GM11168 (cell line): ENCODE data around the gene HRH2.
"Not testable (repeated sequence)": the region's sequence is repeated elsewhere in the genome, so short reads cannot be mapped to it uniquely, and the experiment has no call there.

Experiments used
- in situ Hi-C: fragments of 300-500 bp; cut with MboI; formaldehyde crosslinking; loops from one replicate; pipeline ENCODE4 v1.12.0; 2022; ENCODE audit warnings: low sequenced_read_pairs; ENCODE audit not compliant: unreplicated experiment

HRH2 gene, protein sequence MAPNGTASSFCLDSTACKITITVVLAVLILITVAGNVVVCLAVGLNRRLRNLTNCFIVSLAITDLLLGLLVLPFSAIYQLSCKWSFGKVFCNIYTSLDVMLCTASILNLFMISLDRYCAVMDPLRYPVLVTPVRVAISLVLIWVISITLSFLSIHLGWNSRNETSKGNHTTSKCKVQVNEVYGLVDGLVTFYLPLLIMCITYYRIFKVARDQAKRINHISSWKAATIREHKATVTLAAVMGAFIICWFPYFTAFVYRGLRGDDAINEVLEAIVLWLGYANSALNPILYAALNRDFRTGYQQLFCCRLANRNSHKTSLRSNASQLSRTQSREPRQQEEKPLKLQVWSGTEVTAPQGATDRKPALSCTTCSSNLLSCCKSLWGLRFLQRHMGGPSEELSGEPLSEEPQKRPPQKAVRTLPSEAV

DNA sequence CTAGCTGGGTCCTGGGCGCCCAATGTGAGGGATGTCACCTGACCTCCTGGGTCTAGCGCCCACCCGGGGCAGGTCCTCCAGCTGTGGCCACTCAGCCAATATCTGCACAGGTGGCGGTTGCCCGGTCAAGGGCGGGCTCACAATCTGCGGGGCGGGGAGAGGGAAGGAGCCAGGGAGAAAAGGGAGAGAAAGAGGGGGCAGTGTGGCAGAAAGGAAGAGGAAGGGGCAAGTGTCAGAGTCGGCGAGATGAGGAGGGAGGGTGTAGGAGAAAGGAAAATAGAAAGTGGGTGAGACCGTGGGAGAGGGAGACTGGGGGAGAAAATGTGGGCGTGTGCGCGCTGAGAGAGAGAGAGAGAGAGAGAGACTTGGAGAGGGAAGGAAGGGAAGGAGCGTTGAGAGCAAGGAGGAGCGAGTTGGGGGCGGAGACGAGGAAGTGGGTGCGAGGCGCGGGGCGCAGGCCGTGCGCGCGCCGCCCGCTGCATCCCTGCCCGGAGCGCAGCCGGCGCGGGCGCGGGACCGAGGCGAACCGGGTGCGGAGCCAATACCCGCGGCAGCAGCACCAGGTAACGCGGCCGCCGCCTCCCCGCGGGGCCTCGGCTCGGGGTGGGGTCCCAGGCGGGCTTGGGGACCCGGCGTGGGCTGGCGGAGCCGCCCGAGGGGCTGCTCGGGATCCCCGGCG is at the start of gene HRH2:
Gene HRH2, plus strand, starts transcription at position 479 of the 679 bp plus-strand sequence. CDS start 25,163 bp downstream, outside the sequence.
- in situ Hi-C loops, result no loop called here

DNA sequence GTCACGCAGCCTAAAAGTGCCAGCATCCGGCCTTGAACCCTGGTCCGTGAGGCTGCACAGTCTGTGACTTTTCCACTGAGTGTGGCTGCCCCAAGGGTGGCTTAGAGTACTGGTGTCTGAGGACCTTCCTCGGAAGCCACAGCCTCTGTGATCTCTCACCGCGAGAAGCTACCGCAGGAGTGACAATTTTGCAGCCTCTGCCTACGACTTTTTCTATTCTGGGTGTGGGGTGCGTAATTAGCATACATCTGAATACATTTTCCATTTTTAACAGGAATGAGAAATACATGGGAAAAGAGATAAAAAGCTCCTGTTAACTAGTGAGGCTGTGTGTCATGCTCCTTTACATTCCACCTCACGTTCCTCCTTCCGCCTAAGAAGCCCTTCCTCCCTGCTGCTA is 48.3 kb upstream of the HRH2 start:
- in situ Hi-C loops, result no loop called here

DNA sequence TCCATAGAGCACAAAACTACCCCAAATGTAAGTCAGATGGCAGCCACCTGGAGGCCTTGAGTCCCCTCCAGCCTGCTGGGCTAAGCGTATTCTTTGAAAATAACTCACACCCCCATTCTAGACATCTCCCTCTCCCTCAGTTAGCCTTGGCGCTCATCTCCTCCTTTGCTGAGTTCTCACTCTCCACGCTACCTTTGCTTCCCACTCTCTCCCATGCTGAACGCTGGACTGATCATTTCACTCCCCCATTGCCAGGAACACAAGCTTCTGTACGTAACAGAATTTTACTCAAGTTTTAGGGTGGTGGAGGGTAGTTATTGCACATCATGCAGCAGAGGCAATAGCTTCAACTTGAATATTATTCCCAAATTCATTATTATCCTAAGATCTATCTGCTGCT is 47.5 kb upstream of the HRH2 start:
- in situ Hi-C loops, result no loop called here

DNA sequence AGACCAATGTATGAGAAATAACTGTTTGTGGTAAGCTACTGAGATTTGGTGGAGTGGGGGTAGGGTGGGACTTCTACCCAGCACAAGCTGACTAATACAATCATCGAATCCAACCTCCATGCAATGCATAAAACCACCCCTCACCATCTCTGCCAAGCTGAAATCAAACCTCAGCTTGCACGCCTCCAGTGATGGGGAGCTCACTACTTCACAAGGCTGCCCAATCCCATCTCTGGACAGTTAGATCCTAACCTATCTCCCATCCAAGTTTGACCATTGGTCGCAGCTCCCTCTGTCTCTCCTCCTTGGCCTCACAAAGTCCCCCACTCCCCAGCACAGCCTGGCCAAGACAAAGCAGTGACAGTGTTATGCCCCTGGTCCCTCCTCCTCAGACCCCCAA is 47.0 kb upstream of the HRH2 start:
- in situ Hi-C loops, result no loop called here

DNA sequence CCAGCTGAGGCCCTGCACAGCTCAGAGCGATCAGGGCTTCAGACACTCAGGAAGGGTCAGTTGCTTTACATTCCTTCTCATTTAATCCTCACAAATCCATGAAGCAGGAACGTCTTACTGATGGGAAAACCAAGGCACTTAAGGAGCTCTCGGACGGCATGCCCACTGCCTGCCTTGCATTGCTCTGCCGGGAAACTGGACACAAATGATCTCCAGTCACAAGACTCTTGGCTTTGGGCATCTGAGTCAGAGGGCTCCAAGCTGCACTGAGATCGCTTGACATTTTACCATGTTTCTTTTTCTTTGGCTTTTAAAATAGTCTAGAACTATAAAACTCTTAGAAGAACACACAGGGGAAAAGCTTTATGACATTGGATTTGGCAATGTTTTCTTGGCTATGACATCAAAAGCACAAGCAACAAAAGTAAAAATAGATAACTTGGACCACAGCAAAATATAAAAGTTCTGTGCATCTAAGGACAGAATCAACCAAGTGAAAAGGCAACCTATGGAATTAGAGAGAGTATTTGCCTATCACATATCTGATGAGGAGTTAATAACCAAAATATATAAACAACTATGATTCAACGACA is 43.6 kb upstream of the HRH2 start:
- in situ Hi-C loops, result no loop called here

DNA sequence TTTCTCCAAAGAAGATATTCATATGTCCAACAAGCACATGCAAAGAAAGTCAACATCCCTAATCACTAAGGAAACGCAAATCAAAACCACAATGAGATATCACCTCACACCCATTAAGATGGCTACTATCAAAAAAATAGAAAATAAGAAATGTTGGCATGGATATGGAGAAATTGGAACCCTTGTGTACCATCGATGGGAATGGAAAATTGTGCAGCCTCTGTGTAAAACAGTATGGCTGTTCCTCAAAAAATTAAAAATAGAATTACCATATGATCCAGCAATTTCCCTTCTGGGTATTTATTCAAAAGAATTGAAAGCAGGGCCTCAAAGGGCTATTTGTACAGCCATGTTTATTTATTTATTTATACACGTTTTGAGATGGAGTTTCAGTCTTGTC is 43.0 kb upstream of the HRH2 start:
- in situ Hi-C loops, result no loop called here

DNA sequence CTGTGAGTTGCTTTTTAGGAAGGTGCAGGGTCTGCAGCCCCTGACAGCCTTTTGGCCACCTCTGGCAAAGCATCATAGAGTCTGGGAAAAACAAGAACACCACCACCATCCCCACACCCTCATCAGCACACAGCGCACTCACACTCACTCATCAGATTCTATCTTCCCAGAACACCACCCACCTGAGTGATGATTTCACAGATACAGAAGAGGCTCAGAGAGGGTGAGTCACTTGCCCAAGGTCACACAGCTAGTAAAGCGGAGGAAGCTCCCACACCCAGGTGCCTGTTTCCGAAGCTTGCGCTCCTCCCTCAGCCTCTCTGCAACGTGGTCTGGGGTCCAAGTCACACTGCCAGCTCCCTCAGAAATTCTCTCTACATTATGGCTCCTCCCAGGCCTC is 41.8 kb upstream of the HRH2 start:
- in situ Hi-C loops, result no loop called here

DNA sequence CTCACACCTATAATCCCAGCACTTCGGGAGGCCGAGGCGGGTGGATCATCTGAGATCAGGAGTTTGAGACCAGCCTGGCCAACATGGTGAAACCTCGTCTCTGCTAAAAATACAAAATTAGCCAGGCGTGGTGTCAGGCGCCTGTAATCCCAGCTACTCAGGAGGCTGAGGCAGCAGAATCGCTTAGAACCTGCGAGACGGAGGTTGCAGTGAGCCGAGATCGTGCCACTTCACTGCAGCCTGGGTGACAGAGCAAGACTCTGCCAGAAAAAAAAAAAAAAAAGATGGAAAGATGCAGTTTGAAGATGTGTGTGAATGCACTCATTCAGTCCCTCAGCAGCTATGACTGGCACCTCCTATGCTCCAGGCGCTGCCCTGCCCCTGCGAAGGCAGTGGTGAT is 41.3 kb upstream of the HRH2 start:
- in situ Hi-C loops, result not testable (repeated sequence)

DNA sequence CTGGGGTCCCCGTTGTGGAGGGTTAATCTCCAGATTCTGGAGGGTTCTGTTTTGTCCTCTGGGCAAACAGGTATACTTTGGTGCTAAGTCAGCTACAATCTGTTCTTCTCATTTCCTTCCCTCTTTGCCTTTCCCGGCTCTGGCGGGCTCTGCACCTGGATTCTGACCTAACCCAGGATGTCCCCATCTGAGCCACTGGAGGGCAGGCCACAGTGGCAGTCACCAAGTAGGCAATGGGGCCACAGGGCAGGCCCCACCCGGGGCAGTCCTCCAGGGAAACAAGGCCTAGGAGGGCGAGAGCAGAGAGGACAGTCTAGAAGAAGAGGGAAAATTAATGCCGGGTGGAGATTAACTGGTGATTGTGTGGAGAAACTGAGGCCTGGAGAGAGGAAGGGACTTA is 40.4 kb upstream of the HRH2 start:
- in situ Hi-C loops, result no loop called here

DNA sequence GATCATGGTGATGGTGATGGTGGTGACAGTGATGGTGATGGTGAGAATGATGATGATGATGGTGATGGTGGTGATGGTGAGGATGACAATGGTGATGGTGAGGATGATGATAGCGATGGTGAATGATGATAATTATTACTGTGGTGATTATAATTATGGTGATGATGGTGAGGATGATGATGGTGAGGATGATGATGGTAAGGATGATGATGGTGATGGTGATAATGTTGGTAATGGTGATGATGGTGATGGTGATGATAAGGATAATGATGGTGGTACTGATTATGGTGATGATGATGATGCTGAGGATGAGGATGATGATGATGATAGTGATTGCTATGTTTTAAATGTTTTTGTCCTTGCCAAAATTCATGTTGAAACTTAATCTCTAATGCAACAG is 37.3 kb upstream of the HRH2 start:
- in situ Hi-C loops, result no loop called here

DNA sequence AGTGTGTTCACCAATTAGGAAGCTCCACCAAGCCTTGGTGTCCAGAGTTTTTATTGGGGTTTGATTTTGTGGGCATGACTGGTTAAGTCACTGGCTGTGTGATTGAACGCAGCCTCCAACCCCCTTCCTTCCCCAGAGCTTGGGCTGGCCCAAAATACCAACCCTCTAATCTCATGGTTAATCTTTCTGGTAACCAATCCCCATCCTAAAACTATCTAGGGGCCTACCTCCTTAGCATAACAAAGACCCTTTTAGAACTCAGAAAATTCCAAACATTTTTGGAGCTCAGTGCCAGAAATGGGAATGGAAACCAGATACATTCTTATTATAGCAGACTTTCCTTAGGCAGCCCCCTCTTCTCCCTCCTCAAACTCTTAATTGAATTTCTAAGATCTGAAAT is 35.9 kb upstream of the HRH2 start:
- in situ Hi-C loops, result no loop called here

DNA sequence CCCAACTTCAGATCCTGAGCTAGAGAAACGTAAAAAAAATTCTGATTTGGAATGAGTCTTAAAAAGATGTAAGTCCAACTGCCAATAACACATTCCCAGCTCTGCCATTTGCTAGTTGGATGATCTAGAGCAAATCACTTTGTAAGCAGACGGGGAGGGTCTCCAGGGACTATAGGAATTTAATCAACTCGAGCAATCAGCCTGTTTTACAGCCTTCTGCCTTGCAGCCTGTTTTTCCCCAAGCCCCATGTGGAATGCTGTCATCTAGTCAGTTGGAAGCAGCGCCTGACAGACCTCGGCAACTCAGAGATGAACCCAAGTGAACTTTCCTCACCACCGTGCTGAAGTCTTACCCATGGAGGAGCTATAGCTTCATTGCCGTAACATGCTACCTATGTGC is 34.8 kb upstream of the HRH2 start:
- in situ Hi-C loops, result no loop called here

DNA sequence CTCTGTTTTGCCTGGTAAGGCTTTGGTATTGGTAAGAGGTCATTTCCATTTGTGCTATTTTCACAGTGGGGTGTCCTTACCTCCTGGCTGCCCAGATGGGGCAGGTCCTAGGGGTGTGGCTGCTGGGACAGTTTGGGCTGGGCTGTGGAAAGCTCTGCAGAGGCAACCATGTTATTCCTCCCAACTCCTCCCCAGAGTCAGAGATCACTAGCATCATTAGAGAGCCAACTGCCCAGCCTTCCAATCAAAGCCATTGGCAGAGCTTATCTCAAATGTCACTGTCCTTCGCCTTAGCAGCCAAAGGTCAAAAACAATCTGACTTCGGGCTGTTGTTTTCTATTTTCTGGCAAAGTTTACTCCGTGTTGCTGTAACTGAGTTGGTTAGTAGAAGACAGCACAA is 33.6 kb upstream of the HRH2 start:
- in situ Hi-C loops, result no loop called here

DNA sequence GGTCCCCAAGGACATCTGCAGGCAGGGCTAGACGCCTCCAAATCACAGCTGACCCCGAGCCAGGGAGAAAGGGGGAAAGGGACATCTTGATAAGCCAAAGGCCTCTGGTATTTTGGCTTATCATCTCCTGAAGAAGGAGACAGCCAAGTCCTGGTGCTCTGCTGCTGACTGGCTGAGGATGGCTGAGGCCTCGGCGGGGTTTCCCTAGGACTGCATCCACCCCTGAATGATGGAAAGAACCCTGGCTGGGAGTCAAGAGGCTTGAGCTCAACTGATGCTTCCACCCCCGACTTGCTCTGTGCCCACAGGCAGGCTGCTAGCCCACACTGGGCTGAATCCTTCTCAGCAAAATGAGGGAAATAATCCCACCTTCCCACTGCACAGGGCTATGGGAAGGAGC is 30.9 kb upstream of the HRH2 start:
- in situ Hi-C loops, result no loop called here

DNA sequence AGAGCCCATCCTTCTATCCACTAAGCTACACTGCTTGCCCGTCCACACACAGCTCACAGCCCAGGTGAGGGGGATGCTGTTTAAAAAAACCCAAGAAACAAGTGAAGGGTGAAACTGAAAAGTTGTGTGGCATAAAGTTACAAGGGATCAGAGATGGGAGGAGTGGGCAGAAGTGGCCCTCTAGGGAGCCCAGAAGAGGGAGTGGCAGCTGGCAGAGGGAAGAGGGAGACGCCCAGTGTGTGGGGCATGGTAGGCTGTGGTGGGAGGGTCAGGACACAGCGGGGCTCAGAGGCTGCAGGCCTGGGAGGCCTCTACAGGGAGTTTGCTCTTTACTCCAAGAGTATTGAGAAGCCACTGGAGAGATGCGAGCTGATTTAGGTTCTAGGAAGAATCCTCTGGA is 30.1 kb upstream of the HRH2 start:
- in situ Hi-C loops, result no loop called here

DNA sequence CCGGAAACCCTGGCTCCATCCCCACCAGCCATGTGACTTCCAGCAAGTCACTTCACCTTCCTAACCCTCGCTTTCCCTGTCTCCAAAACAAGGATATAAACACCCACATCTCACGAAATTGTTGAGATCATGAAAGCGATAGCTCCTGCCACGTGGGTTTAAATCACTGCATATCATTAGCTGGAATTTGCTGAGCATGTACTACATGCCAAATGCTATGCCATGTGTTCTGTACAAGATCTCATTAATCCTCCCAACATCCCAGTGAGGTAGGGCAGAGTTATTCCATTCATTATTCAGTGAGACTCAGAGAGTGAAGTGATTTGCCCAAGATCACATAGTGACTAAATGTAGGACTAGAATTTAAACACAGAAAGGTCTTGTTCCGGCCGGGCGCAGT is 29.2 kb upstream of the HRH2 start:
- in situ Hi-C loops, result no loop called here

DNA sequence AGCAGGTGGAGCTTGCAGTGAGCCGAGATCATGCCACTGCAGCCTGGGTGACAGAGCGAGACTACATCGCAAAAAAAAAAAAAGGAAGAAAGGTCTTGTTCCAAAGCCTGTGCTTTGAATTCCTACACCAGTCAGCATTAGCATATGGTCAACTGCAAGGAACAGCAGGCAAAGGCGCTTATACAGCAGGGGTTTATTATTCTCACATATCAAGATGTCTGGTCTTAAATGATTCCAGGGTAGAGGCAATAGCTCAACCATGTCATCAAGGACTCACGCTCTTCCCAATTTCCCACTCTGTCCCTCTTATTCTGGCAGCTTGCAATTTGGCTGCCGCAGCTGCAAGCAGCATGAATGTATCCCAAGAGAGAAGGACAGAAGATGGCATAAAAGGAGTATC is 28.6 kb upstream of the HRH2 start:
- in situ Hi-C loops, result no loop called here

DNA sequence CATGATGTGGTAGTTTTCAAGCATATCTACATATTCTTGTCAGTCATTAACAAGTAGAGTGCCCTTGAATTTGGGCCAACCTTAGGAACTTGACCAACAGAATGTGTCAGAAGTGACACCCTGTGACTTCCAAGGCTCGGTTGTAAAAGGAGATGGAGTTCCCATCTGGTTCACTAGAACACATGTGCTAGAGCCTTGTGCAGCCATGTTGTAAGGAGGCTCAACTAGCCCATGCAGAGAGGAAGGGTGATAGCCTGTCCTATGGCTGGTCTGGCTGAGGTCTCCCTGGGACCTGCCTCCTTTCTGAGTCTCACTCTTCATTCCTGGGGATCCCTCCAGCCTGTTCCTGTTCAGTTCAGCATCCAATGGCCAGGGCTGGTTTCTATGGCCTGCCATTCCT is 28.1 kb upstream of the HRH2 start:
- in situ Hi-C loops, result no loop called here

DNA sequence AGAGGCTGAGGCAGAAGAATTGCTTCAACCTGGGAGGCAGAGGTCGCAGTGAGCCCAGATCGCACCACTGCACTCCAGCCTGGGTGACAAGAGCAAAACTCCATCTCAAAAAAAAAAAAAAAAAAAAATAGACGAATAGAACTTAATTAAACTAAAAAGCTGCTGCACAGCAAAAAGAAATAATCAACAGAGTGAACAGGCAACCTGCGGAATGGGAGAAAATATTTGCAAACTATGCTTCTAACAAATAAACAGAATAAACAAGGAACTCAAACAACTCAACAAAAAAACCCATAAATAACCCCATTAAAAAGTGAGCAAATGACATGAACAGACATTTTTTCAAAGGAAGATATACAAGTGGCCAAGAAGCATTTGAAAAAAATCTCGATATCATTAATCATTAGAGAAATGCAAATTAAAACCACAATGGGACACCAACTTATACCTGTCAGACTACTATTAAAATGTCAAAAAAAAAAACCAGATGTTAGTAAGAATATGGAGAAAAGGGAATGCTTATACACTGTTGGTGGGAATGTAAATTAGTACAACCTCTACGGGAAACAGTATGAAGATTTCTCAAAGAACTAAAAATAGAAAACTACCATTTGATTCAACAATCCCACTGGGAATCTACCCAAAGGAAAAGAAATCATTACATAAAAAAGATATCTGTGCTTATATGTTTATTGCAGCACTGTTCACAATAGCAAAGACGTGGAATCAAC is 21.9 kb upstream of the HRH2 start:
- in situ Hi-C loops, result no loop called here

DNA sequence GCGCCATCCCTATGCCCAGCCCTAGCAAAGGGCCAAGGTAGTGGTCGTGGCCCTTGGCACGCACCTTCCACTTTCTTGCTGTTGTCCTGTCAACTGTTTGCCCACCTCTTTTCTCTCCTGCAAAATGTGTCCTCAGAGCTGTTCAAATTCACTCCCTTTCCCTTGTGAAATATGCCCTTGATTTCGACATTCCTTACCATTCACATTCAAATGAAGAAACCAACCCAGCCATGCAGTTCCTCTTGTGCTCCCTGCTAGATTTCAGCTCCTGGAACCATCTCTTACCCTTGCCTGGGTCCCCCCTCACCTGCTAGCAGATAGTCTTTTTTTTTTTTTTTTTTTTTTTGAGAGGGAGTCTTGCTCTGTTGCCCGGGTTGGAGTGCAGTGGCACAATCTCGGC is 19.6 kb upstream of the HRH2 start:
- in situ Hi-C loops, result no loop called here
